Progenitor cell of endocrine pancreas (in vitro differentiated cells): ENCODE results near the gene BMPR1B. TPM values are rescaled to one million over a fixed set of nuclear protein-coding genes. Genes with fewer than 3 reads are reported as not detected.
"Not testable (repeated sequence)": the region's sequence is repeated elsewhere in the genome, so short reads cannot be mapped to it uniquely, and the experiment has no call there.

Experiments
- DNase-seq: peaks from one replicate; pipeline ENCODE4 v3.0.0; 2021; ENCODE audit warnings: low spot score; ENCODE audit not compliant: unreplicated experiment
- H3K27ac Mint-ChIP-seq: 2 replicates; pipeline ENCODE4 v1.8.0; 2021; ENCODE audit warnings: mild to moderate bottlenecking, moderate library complexity, mixed read lengths
- H3K27me3 Mint-ChIP-seq: 2 replicates; pipeline ENCODE4 v1.8.0; 2021; ENCODE audit warnings: mixed read lengths
- H3K36me3 Mint-ChIP-seq: 2 replicates; pipeline ENCODE4 v1.8.0; 2022; ENCODE audit warnings: mixed read lengths; ENCODE audit not compliant: insufficient read depth
- H3K4me1 Mint-ChIP-seq: 2 replicates; pipeline ENCODE4 v1.8.0; 2021; ENCODE audit warnings: low read depth, mixed read lengths
- H3K4me3 Mint-ChIP-seq: 2 replicates; pipeline ENCODE4 v1.8.0; 2021; ENCODE audit warnings: low read depth, mild to moderate bottlenecking, moderate library complexity, mixed read lengths
- H3K9me3 Mint-ChIP-seq: 2 replicates; pipeline ENCODE4 v1.8.0; 2021; ENCODE audit warnings: low read depth, mixed read lengths
- CTCF ChIP-seq: fragments of 200-600 bp; sonication (generic); IDR thresholded peaks from one replicate; pipeline ENCODE4 v1.5.0; 2021; ENCODE audit warnings: antibody characterized with exemption, mild to moderate bottlenecking; ENCODE audit not compliant: unreplicated experiment
- total RNA-seq: library from RNA; stranded (reverse); gene quantifications from 2 replicates; pipeline ENCODE4 v1.2.1, GENCODE V29; 2021

Gene BMPR1B
- total RNA-seq, 1 donor from 2014 or later = 21.1 TPM

- no peak for TF ChIP-seq CTCF
- Mint-ChIP-seq H3K27me3 (no peaks in the 10 kb centered on the region), H3K36me3 (no peaks in the 10 kb centered on the region), H3K27ac (peak overlapping the region; percentile 88), H3K4me3 (peak overlapping the region; percentile 32), H3K4me1 (peaks cover 12% of the 10 kb centered on the region), H3K9me3 (no peaks in the 10 kb centered on the region)
- DNase-seq = no peak
These were observed 293.4 kb downstream of the BMPR1B start for GRCh38 chr4:95050980-95051701.

- no peaks in the 10 kb centered on the region for H3K27me3 Mint-ChIP-seq
- H3K9me3 Mint-ChIP-seq = no peaks in the 10 kb centered on the region
- TF ChIP-seq CTCF = no peak
- no peak for DNase-seq
- no peak overlapping the region for H3K27ac Mint-ChIP-seq
- peak overlapping the region; percentile 32 for H3K4me3 Mint-ChIP-seq
- no peaks in the 10 kb centered on the region for H3K36me3 Mint-ChIP-seq
- H3K4me1 Mint-ChIP-seq = peaks cover 12% of the 10 kb centered on the region
These were observed 293.9 kb downstream of the BMPR1B start for GRCh38 chr4:95051702-95052020.

GRCh38 chr4:95058991-95059390 lies 301.2 kb downstream of the BMPR1B start:
- no peak for DNase-seq
- no peak overlapping the region for H3K27ac Mint-ChIP-seq
- no peak overlapping the region for H3K4me3 Mint-ChIP-seq

GRCh38 chr4:95059663-95060062 lies 301.9 kb downstream of the BMPR1B start:
- DNase-seq = no peak
- H3K36me3 Mint-ChIP-seq = peaks cover 1% of the 10 kb centered on the region
- H3K4me1 Mint-ChIP-seq = peaks cover 8% of the 10 kb centered on the region
- H3K27ac Mint-ChIP-seq = no peak overlapping the region
- H3K9me3 Mint-ChIP-seq = peaks cover 9% of the 10 kb centered on the region
- H3K4me3 Mint-ChIP-seq = no peak overlapping the region
- TF ChIP-seq CTCF = no peak
- no peaks in the 10 kb centered on the region for H3K27me3 Mint-ChIP-seq

More at GRCh38 chr4:95058991-95059390, 301.2 kb downstream of the BMPR1B start:
- Mint-ChIP-seq H3K4me1 (peaks cover 8% of the 10 kb centered on the region), H3K36me3 (no peaks in the 10 kb centered on the region), H3K9me3 (peaks cover 6% of the 10 kb centered on the region), H3K27me3 (no peaks in the 10 kb centered on the region)
- TF ChIP-seq CTCF = no peak

GRCh38 chr4:95061220-95061619 lies 303.5 kb downstream of the BMPR1B start:
- Mint-ChIP-seq H3K4me3 (no peak overlapping the region), H3K27me3 (no peaks in the 10 kb centered on the region), H3K9me3 (peaks cover 10% of the 10 kb centered on the region), H3K4me1 (peaks cover 8% of the 10 kb centered on the region), H3K27ac (peak overlapping the region; percentile 5), H3K36me3 (peaks cover 1% of the 10 kb centered on the region)
- TF ChIP-seq CTCF = no peak
- no peak for DNase-seq

GRCh38 chr4:95061801-95062200 lies 304.0 kb downstream of the BMPR1B start:
- H3K9me3 Mint-ChIP-seq, H3K4me1 Mint-ChIP-seq, DNase-seq, H3K27me3 Mint-ChIP-seq, H3K36me3 Mint-ChIP-seq, H3K4me3 Mint-ChIP-seq: not testable (repeated sequence)
- H3K27ac Mint-ChIP-seq = peak overlapping the region; percentile 22
